GM18498 (cell line): ENCODE results near the gene PCSK6.

Source experiments
- ATAC-seq: cut with Tn5 transposase; IDR thresholded peaks from one replicate; pipeline ENCODE4 v1.9.1; 2021; ENCODE audit warnings: mild to moderate bottlenecking, moderate library complexity; ENCODE audit not compliant: unreplicated experiment

PCSK6 gene

DNA sequence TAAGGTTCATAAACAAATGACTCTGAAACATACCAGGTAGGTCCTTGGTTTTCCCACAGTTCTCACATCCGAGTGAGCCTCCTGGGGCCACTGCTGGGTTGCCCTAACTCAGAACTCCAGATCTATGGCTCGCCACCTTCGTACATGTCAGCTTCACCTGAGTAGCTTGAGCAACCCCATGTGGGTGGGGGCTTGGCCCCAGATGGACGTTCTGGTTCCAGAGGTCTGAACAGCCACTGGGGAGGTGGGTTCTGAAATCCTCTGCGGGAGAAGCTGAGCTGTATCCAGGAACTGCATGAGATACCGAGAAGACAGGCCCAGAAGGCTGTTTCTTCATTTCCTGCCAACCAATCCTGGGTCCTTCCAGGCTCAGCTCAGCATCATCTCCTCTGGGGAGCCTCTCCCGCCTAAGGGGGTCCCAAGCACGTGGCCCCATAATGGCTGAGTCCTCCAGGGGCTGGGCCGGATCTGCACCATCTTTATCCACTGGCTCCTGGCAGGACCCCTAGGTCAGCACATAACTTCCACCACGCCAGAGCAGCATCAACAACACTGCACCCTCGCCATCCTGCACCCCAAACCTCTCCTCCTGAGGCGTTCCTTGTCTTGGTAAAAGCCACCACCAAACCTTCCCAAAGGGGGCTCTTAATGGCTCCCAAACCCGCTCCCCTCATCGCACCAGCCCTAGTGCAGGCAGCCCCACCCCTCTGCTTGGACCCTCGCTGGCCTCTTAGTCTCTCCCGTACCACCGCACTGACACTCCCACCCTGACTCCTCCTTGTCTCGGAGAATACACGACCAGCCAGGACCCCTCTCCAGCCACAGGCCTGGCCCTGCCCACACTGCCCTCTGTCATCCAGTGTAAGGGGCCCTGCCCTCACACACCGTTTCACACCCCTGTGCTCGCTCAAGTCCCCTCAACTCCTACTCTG, 39.8 kb downstream of the PCSK6 start:
- no peak for ATAC-seq

GRCh38 chr15:101448336-101448735, 41.2 kb downstream of the PCSK6 start:
- no peak for ATAC-seq

DNA sequence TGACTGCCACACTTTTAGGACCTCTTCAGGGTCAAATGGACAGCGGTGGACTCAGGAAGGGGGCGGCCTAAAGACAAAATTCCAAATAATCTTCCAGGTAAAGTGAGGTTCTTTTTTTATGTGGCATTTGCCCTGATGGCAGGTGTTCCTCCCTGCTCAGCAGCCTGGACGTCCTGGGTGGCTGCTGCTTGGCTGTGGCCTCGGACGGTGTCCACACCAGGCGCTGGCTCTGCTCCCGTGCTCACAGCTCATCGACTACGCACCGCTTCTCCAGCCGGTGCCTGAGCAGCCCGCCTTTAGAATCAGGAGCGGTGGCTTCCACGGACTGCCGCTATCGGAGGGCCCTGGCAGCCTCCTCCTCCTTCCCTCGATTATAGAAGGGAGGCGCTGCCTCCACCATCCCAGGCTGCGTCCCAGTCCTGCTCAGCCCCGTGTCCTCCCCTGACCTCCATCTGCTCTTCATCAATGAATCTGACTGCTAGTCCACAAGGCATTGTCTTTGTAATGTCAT, 41.9 kb downstream of the PCSK6 start:
- no peak for ATAC-seq

- ATAC-seq: no peak
These were observed 42.4 kb downstream of the PCSK6 start for GRCh38 chr15:101447168-101447533.

DNA sequence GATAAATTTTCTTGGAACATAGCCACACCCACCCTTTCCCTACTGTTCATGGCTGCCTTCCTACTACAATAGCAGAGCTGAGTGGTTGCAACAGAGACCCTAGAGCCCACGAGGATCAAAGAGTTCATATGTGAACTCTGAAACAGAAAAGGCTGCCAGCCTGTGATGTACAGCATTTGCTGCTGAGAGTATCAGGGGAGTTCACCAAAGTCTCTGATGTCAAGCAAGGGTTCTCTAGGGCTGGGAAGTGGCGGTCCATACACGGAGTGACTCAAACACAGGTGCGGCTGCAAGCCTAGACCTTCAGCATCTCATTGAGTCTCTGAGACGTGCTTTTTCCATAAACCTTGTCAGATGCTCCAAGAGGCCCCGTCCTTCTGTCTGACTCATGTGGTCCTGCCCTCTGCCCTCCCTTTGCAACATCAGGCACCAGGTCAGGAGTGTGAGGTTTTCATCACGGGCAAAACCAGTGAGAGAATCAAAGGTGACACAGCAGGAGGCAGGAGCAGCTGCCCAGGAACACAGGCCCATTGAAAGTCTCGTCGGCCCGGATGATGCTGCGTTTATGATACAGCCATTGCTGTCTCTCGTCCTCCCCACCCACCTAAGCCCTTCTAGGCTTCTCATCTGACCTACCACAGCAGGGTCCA, 42.9 kb downstream of the PCSK6 start:
- ATAC-seq: no peak

DNA sequence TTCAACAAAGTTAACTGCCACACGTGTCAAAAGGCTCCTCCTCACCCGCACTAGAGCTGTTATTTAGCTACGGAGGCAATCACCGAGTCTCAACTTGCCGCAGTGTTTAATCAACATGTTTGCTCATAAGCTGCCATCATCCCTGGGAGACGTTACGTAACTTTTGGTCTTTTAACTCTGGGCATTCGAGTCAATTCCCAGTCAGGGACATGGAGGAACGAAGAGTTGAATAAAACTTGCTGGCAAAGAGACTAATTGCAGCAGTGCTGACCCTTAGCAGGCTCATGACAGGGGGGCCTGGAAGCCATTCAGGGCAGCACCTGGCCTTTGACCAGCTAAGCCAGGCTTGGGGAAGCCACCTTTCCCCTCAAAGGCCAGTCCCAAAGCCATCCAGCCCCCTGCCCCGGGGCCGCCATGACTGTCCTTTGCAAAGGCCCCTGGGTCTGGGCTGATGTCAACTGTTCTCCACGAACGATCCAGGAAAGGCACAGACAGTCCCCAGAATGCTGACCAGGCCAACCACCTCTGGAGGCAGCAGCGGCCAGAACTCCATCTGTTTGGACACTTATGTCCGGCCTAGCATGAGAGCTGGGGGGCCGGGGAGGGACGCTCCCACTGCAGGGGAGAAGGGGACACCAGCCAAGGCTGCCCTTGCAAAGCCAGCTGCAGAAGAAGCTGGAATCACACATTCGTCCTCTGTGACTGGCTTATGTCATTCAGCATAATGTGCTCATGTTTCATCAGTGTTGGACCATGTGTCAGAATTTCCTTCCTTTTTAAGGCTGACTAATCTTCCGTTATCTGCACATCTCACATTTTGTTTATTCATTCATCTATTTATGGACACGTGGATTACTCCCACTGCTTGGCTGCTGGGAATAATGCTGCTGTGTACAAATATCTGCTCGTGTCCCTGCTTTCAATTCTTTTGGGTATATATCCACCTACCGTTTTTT, 43.7 kb downstream of the PCSK6 start:
- no peak for ATAC-seq

- no peak for ATAC-seq
These were observed 44.5 kb downstream of the PCSK6 start for GRCh38 chr15:101444807-101445508.

DNA sequence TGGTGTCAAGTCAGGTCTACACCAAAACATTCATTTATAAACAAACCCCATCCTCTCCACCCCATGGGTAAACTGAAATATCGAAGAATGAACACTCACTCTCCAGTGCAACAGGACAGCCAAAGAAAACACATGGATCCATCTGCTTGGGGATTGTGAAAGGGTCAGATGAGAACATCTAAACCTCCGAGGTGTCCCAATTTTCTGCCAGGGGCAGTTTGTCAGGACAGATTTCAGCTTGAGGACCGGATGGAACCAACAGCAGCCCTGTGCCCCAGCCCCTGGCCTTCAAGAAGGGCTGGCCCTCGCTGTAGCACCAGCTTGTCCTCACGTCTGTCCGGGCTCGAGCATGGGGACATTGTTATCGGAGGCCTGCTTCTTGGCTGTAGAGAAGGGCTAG, 45.5 kb downstream of the PCSK6 start:
- no peak for ATAC-seq

DNA sequence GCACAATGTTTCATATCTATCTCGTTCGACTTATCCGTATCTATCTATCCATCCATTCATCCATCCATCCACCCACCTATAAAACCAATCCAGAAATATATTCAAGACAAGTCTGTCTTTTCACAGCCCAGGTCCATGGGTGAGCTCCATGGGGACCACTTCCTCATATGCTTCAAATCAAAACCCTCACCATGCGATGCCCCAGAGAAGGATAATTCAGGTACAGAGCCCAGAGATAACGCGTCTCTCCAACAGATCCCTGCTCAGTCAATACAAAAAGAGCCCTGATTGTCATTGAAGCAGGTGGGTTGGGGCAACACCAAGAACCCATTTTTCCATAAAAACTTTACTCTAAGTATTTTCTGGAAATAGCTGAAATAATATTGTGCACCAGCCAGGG, 47.2 kb downstream of the PCSK6 start:
- ATAC-seq: no peak

DNA sequence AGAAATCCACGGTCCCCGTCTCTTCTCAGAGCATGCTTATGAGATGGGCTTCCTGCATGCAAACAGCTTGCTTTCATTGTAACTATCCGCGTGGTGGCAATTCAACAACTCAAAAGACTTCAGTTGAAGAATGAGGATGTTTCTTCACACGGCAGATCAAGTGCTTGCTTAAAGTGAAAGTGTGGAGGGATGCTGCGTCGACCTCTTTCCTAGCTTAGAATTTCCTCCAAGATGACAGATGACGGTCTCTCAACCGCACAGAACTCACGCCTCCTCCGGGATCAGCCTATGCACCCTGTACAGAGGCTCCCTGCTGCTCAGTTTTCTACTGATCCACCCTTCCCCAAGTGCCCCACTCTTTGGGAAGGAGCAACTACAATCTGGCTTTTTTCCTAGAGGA, 47.8 kb downstream of the PCSK6 start:
- ATAC-seq: no peak

- ATAC-seq: no peak
These were observed 48.5 kb downstream of the PCSK6 start for GRCh38 chr15:101440846-101441590.

DNA sequence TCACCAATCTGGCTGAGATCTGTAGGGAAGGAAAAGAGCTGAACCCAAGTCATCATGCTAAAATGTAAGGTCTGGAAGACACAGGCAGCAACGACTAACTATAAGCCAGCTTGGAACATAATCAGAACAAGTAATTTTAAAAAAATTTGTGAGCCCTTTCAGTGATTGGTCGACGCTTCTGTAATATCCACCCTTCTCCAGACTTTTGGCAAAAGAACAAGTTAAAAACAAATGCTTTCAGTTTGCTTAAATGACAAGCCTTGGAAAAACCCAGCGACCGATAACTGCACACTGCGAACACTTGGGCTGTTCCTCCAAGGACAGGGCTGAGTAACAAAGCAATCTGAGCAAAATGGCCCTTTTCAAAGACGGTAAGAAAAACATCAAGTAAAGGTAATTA, 49.6 kb downstream of the PCSK6 start:
- ATAC-seq: no peak

- ATAC-seq: no peak
These were observed 50.1 kb downstream of the PCSK6 start for GRCh38 chr15:101439285-101439919.

- no peak for ATAC-seq
These were observed 50.8 kb downstream of the PCSK6 start for GRCh38 chr15:101438482-101439284.

DNA sequence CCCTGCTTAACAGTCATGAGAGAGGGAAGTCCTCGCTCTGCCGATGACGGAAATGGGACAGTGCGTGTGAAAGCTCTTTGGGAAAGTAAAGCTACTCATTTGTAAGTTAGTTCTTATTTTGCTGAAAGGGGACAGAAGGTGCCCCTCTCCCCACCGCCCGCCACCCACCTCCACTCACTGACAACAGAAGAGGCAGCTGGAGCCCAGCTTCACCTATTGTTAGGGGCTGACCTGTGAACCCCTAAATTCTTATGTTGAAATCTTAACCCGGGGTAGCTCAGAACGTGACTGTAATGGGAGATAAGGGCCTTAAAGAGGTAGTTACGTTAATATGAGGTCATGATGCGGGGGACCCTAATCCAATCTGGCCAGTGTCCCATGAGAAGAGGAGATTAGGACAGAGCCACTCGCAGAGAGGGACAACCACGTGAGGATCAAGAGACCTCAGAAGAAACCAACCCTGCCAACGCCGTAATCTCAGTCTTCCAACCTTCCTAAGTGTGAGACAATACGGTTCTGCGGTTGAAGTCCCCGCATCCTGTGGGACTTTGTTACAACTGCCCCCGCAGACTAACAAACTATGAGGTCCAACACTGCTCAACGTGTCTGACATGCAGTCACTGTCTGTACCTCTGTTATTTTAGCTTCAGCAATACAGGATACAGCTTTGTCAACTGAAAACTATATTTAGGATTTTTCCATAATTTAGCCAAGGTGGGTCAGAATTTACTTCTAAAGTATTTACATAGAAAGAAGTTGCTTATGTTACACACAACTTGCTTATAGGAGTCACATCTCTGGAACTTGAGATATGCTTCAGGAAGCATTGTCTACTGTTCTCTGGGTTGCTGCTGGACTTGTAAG, 51.7 kb downstream of the PCSK6 start:
- no peak for ATAC-seq

DNA sequence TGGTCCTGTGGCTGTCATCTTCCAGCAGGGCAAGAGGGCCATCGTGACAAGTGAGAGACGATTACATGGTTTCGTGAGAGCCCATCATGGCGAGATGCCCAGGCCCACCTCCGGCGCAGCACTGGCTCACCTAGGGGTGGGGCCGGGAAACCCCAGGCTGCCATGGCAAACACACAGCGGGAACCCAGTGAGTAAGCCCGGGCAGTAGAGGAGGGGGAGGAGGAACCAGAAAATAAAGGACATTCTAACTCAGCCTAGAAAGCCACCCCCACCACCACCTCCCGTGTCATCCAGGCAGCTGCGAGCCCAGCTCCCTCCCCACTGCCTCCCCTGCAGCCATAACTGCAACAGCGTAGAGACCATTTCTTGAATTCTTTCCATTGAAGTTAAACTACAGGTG, 52.3 kb downstream of the PCSK6 start:
- no peak for ATAC-seq

GRCh38 chr15:101436526-101436925, 53.0 kb downstream of the PCSK6 start:
- no peak for ATAC-seq
